Liver (tissue), 9 donors: ENCODE data around the gene CAPN15. TPM values are rescaled to one million over a fixed set of nuclear protein-coding genes. Genes with fewer than 3 reads are reported as not detected.

Experiments
- DNase-seq: peaks from one replicate; pipeline ENCODE4 v3.0.0-alpha.2; 2017; ENCODE audit warnings: low spot score
- H3K27ac ChIP-seq, 2 donors: one replicate each; pipeline ENCODE4 v1.7.0; 2013; ENCODE audit warnings: inconsistent platforms in 2 of 2, low read length in 2 of 2, control low read depth in 1 of 2, low read depth in 1 of 2, mild to moderate bottlenecking in 1 of 2
- H3K27me3 ChIP-seq, 4 donors: one replicate each; pipeline versions ENCODE4 v1.6.1 to v1.7.0; 2013; ENCODE audit warnings: low read length in 3 of 4, inconsistent platforms in 1 of 4, mild to moderate bottlenecking in 1 of 4, moderate library complexity in 1 of 4; ENCODE audit not compliant: control insufficient read depth in 4 of 4, insufficient read depth in 4 of 4
- H3K36me3 ChIP-seq, 4 donors: one replicate each; pipeline versions ENCODE4 v1.6.1 to v1.7.0; 2013; ENCODE audit warnings: low read length in 3 of 4, mild to moderate bottlenecking in 3 of 4, low read depth in 1 of 4, moderate library complexity in 1 of 4; ENCODE audit not compliant: control insufficient read depth in 4 of 4, insufficient read depth in 3 of 4
- H3K4me1 ChIP-seq, 4 donors: one replicate each; pipeline versions ENCODE4 v1.6.1 to v1.7.0; 2013; ENCODE audit warnings: low read length in 3 of 4, mild to moderate bottlenecking in 3 of 4, moderate library complexity in 1 of 4; ENCODE audit not compliant: control insufficient read depth in 4 of 4, insufficient read depth in 4 of 4
- H3K4me3 ChIP-seq, 3 donors: one replicate each; pipeline versions ENCODE4 v1.6.1 to v1.7.0; 2013; ENCODE audit warnings: low read length in 3 of 3, control low read depth in 1 of 3, low read depth in 1 of 3, mild to moderate bottlenecking in 1 of 3
- H3K9ac ChIP-seq, 2 donors: one replicate each; pipeline ENCODE4 v1.7.0; 2013; ENCODE audit warnings: low read length in 2 of 2, mild to moderate bottlenecking in 2 of 2, moderate library complexity in 2 of 2, control low read depth in 1 of 2, low read depth in 1 of 2
- H3K9me3 ChIP-seq, 4 donors: one replicate each; pipeline versions ENCODE4 v1.6.1 to v1.7.0; 2013; ENCODE audit warnings: low read length in 3 of 4; ENCODE audit not compliant: control insufficient read depth in 4 of 4
- FOXA1 ChIP-seq: IDR thresholded peaks from 2 replicates; pipeline ENCODE4 v1.6.1; 2016; ENCODE audit warnings: antibody characterized with exemption
- FOXA2 ChIP-seq: IDR thresholded peaks from 2 replicates; pipeline ENCODE4 v1.6.1; 2016; ENCODE audit warnings: antibody characterized with exemption
- GABPA ChIP-seq, 2 donors: IDR thresholded peaks in 1 of 2; conservative IDR thresholded peaks in 1 of 2; 2 replicates each; pipeline ENCODE4 v1.6.1; 2016; ENCODE audit warnings: antibody characterized with exemption in 2 of 2, mild to moderate bottlenecking in 1 of 2, moderate library complexity in 1 of 2
- HNF4A ChIP-seq, 2 donors: conservative IDR thresholded peaks; 2 replicates each; pipeline ENCODE4 v1.6.1; 2016; ENCODE audit warnings: antibody characterized with exemption in 2 of 2, mild to moderate bottlenecking in 2 of 2
- HNF4G ChIP-seq: IDR thresholded peaks from 2 replicates; pipeline ENCODE4 v1.6.1; 2016; ENCODE audit warnings: antibody characterized with exemption
- JUND ChIP-seq, 2 donors: IDR thresholded peaks; 2 replicates each; pipeline ENCODE4 v1.6.1; 2016; ENCODE audit warnings: antibody characterized with exemption in 2 of 2
- NR2F2 ChIP-seq: IDR thresholded peaks from 2 replicates; pipeline ENCODE4 v1.6.1; 2016; ENCODE audit warnings: antibody characterized with exemption
- RAD21 ChIP-seq, 2 donors: IDR thresholded peaks; 2 replicates each; pipeline ENCODE4 v1.6.1; 2016; ENCODE audit warnings: antibody characterized with exemption in 2 of 2, mild to moderate bottlenecking in 2 of 2
- REST ChIP-seq: IDR thresholded peaks from 2 replicates; pipeline ENCODE4 v1.6.1; 2016; ENCODE audit warnings: antibody characterized with exemption, mild to moderate bottlenecking
- RXRA ChIP-seq, 2 donors: IDR thresholded peaks; 2 replicates each; pipeline ENCODE4 v1.6.1; 2017 to 2018; ENCODE audit warnings: antibody characterized with exemption in 2 of 2, mild to moderate bottlenecking in 1 of 2
- SP1 ChIP-seq: IDR thresholded peaks from 2 replicates; pipeline ENCODE4 v1.6.1; 2018; ENCODE audit warnings: antibody characterized with exemption, mild to moderate bottlenecking
- TAF1 ChIP-seq: conservative IDR thresholded peaks from 2 replicates; pipeline ENCODE4 v1.6.1; 2016; ENCODE audit warnings: antibody characterized with exemption, mild to moderate bottlenecking
- YY1 ChIP-seq: IDR thresholded peaks from 2 replicates; pipeline ENCODE4 v1.6.1; 2016; ENCODE audit warnings: antibody characterized with exemption, mild to moderate bottlenecking
- WGBS: extraction: QIAGEN DNeasy Blood & Tissue Kit; methylation state at CpG from one replicate; pipeline ENCODE4 v1.1.7; 2013; 5-methylcytosine and 5-hydroxymethylcytosine counted together
- polyA plus RNA-seq, 2 donors: library from polyadenylated mRNA; stranded (reverse) in 1 of 2; unstranded in 1 of 2; fragments of 200-250 nt in 1 of 2; fragments of >200 nt in 1 of 2; fragmentation: Nextera tagmentation in 1 of 2; extraction: Ambion mirVana in 1 of 2; gene quantifications; one replicate each; pipeline versions ENCODE4 v1.2.1 to v1.2.3, GENCODE V29; 2013 to 2015
- total RNA-seq, 2 donors: library from RNA; depleted of rRNA; stranded (reverse); fragments of >200 nt; gene quantifications; one replicate each; pipeline ENCODE4 v1.2.3, GENCODE V29; 2014
- TF ChIP-seq, protein P1 (sequence below): IDR thresholded peaks from 2 replicates; pipeline ENCODE4 v1.6.1; 2016; ENCODE audit warnings: antibody characterized with exemption
- TF ChIP-seq, protein P2 (sequence below): fragments of 150-350 bp; IDR thresholded peaks from 2 replicates; pipeline ENCODE4 v1.5.1; 2017; ENCODE audit warnings: improper control_type of control experiment, low read depth, low read length; ENCODE audit not compliant: missing input control
- TF ChIP-seq, protein P3 (sequence below): IDR thresholded peaks from 2 replicates; pipeline ENCODE4 v1.6.1; 2016; ENCODE audit warnings: antibody characterized with exemption
- donor health status: healthy.
- donor health status: healthy.
- donor health status: healthy.
- donor health status: healthy.
- donor health status: healthy.

CAPN15 gene
- total and polyA plus RNA-seq, 4 donors, result 5.9 to 37.2 (median 21.6) TPM

DNA sequence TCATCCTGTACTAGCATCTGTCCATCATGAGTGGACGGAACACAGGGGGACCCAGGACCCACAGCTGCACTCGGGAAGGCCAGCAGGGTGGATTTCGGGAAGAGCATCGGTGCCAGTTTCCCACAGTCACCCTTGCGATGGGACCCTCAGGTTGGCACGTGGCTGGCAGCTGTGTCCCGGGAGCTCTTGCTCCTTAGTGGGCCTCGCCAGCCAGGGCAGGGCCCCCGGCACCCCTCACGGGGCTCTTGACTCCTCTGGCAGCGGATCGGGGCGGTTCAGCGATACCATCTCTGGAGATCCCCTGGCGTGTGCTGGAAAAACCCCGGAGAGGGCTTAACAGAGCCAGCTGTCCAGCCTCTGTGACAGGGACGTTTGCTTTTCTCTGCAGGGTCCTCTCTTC lies 9.2 kb downstream of the CAPN15 start (continued):
- TF ChIP-seq REST, result no peak

DNA sequence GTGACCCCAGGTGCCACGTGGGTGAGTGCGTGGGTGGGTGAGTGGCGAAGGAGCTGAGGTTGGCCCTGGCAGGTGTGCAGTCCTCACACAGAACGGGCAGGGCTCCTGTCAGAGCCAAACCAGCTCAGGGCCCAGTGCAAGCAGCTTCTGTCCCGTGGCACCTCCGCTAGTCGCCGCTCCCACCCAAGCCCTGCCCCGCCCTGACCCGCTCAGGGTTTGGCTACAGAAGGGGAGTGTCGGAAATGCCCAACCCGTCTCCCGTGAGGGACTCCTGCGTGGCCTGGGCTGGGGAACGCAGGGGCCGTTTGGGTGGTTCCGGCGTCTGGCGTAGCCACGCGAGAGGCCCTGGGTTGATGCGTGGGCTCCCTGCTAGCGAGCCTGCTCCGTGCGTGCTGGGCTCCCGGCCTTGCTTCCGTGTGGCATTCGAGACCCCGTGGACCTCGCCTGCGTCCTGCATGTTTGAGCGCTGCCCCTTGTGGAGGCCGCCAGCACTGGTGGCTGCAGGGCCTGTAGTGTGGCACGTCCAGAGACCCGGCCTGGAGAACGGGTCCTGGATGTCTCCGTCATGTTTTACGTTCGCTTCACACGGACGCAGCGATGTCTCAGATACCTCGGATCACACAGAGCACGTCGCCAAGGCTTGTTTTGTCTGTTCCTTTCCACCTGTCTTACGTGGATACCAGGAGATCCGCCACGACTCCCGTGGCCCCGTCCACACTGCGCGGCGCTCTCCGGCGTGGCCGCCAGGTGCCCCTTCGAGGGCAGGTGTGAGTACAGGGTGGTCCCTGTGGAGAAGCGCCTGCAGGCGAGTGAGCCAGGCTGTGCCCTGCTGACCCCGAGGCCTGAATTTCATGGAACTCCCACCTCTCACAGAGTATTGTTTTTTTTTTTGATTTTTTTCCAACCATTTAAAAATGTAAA lies 10.2 kb downstream of the CAPN15 start:
- Histone ChIP-seq H3K27me3 (no peaks in the 10 kb centered on the region), H3K36me3 (peaks cover 3 to 21% (median 7%) of the 10 kb centered on the region in 4 donors), H3K4me1 (peaks cover 28 to 38% (median 33%) of the 10 kb centered on the region in 4 donors), H3K9ac (no peak overlapping the region), H3K4me3 (no peak overlapping the region), H3K9me3 (no peaks in the 10 kb centered on the region), H3K27ac (no peak overlapping the region)
- no peak for DNase-seq
- 97% methylated on average over 60 of the region's 60 CpGs for WGBS
- TF ChIP-seq JUND (IDR thresholded peaks at IDR 0.05) (no peak), SP1 (no peak), HNF4A (conservative IDR thresholded peaks at IDR 0.05) (no peak), NR2F2 (no peak)
- TF ChIP-seq, protein P1, sequence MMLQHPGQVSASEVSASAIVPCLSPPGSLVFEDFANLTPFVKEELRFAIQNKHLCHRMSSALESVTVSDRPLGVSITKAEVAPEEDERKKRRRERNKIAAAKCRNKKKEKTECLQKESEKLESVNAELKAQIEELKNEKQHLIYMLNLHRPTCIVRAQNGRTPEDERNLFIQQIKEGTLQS, result no peak

GRCh38 chr16:539901-540530 lies 12.5 kb downstream of the CAPN15 start:
- TF ChIP-seq GABPA (IDR thresholded peaks at IDR 0.05 in 1 of 2, conservative IDR thresholded peaks at IDR 0.05 in 1 of 2), result no peak
- no peak overlapping the region for H3K27ac ChIP-seq

GRCh38 chr16:540645-541340 lies 13.3 kb downstream of the CAPN15 start:
- Histone ChIP-seq H3K9me3 (no peaks in the 10 kb centered on the region), H3K36me3 (peaks cover 3 to 21% (median 7%) of the 10 kb centered on the region in 4 donors), H3K27ac (no peak overlapping the region), H3K4me3 (no peak overlapping the region), H3K4me1 (peaks cover 13 to 34% (median 23%) of the 10 kb centered on the region in 4 donors), H3K9ac (no peak overlapping the region), H3K27me3 (no peaks in the 10 kb centered on the region)
- 83% methylated on average over 29 of the region's 29 CpGs for WGBS
- no peak for DNase-seq
- TF ChIP-seq, protein P2, sequence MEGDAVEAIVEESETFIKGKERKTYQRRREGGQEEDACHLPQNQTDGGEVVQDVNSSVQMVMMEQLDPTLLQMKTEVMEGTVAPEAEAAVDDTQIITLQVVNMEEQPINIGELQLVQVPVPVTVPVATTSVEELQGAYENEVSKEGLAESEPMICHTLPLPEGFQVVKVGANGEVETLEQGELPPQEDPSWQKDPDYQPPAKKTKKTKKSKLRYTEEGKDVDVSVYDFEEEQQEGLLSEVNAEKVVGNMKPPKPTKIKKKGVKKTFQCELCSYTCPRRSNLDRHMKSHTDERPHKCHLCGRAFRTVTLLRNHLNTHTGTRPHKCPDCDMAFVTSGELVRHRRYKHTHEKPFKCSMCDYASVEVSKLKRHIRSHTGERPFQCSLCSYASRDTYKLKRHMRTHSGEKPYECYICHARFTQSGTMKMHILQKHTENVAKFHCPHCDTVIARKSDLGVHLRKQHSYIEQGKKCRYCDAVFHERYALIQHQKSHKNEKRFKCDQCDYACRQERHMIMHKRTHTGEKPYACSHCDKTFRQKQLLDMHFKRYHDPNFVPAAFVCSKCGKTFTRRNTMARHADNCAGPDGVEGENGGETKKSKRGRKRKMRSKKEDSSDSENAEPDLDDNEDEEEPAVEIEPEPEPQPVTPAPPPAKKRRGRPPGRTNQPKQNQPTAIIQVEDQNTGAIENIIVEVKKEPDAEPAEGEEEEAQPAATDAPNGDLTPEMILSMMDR, result no peak
- TF ChIP-seq, protein P1, result no peak
- TF ChIP-seq FOXA2 (no peak), FOXA1 (no peak), TAF1 (no peak), GABPA (IDR thresholded peaks at IDR 0.05 in 1 of 2, conservative IDR thresholded peaks at IDR 0.05 in 1 of 2) (no peak), NR2F2 (no peak), YY1 (no peak), RXRA (IDR thresholded peaks at IDR 0.05) (no peak), SP1 (no peak), RAD21 (IDR thresholded peaks at IDR 0.05) (no peak), HNF4G (no peak)
- TF ChIP-seq, protein P3, sequence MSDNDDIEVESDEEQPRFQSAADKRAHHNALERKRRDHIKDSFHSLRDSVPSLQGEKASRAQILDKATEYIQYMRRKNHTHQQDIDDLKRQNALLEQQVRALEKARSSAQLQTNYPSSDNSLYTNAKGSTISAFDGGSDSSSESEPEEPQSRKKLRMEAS, result no peak

More at GRCh38 chr16:539901-540530, 12.5 kb downstream of the CAPN15 start:
- 93% methylated on average over 34 of the region's 34 CpGs for WGBS
- H3K9me3 ChIP-seq, result no peaks in the 10 kb centered on the region
- H3K4me1 ChIP-seq, result peaks cover 19 to 39% (median 25%) of the 10 kb centered on the region in 4 donors
- no peak for DNase-seq
- no peaks in the 10 kb centered on the region for H3K27me3 ChIP-seq
- H3K36me3 ChIP-seq, result peaks cover 3 to 21% (median 7%) of the 10 kb centered on the region in 4 donors
- H3K4me3 ChIP-seq, result no peak overlapping the region
- no peak overlapping the region for H3K9ac ChIP-seq
